Measurements from ENCODE around the gene IVD.

IVD gene

GRCh38 chr15:40443255-40443654 is 37.7 kb downstream of the IVD start:
- TF ChIP-seq CTCF (conservative IDR thresholded peaks at IDR 0.05) = no peak
- no peak for TF ChIP-seq ZFX (IDR thresholded peaks at IDR 0.05)
- no peak overlapping the region for H3K27ac ChIP-seq

DNA sequence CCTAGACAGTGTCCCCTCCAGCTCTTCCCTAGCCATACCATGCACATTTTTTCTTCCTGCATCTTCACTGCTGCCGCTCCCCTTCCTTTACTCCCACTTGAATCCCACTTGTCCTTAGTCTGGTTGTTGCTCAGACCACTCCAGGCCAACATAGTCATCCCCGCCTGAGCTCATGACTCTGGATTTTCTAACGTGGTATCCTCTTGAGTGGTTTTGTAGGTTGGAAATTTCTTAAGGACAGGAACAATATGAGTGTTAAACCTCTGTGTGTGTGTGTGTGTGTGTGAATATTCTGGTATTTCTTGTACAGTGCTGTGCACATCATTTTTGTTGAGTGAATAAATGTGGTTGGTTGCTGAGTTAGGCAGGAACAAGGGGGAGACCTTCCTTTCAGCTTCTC is 38.3 kb downstream of the IVD start:
- no peak overlapping the region for H3K27ac ChIP-seq
- TF ChIP-seq CTCF (conservative IDR thresholded peaks at IDR 0.05) (no peak), ZFX (IDR thresholded peaks at IDR 0.05) (no peak)

DNA sequence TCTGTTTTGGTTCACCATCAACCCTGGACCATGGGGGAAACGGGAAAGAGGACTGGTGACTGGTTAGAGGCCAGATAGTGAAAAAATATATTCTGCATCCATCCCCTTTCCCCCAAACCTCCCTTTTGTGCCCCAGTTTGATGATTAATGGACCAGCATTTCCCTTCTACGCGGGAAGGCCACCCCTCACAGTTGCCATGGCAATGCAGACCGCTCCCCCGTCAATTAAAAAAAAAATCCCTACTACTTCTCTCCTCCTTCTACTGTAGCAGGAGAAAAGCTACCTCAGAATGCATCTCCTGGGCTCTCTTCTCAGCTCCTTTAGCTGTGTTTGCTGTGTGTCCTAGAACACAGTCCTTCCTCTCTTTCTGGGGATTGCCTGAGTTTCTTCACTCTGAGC is 39.1 kb downstream of the IVD start:
- H3K27ac ChIP-seq = no peak overlapping the region
- no peak for TF ChIP-seq ZFX (IDR thresholded peaks at IDR 0.05)
- TF ChIP-seq CTCF (conservative IDR thresholded peaks at IDR 0.05) = no peak

DNA sequence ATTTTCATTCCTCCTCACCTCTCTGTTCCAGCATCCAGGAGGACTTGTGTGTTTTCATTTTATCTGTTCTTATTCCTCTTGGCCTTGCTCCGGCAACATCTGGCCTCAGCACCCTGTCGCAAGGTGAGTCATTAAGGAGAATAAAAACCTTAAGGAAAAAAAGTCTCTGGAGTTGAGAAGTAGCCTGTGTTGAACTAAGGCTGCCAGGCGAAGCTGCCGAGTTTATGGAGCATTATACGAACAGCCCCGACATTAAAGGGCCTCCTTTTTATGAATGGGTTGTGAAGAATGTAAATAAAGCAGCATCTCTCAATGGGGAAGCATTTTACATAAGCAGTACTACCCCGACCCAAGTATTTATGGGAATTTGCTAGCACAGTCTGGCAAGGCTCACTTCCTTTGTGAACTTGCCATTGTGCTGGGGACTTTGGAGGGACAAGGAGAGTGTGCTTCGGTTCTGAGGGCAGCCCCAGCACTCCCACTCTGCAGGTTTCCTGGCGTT is 39.9 kb downstream of the IVD start:
- TF ChIP-seq ZFX (IDR thresholded peaks at IDR 0.05) = no peak
- TF ChIP-seq CTCF (conservative IDR thresholded peaks at IDR 0.05) = no peak
- H3K27ac ChIP-seq = no peak overlapping the region

DNA sequence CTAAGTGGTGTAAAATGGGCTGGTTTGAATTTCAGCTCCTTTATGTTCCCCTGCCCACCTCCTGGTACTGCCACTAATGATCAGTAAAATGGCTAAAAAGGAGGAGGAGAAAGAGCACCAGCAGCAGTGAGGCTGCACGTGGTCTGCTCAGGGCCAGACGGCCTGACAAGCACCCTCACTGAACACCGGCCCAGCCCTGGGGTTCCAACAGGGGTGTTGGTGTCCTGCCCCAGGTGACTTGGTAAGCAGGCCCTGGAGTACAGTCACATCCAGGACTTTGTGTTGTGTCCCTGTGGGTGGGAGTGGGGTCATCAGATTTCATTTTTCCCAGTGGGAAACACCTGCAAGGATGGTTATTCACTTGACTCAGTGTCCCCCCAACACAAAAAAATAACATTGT is 40.5 kb downstream of the IVD start:
- no peak overlapping the region for H3K27ac ChIP-seq
- TF ChIP-seq CTCF (conservative IDR thresholded peaks at IDR 0.05) = no peak

GRCh38 chr15:40448354-40448753 is 42.8 kb downstream of the IVD start:
- TF ChIP-seq ZFX (IDR thresholded peaks at IDR 0.05) (no peak), CTCF (conservative IDR thresholded peaks at IDR 0.05) (no peak)
- no peak overlapping the region for H3K27ac ChIP-seq

DNA sequence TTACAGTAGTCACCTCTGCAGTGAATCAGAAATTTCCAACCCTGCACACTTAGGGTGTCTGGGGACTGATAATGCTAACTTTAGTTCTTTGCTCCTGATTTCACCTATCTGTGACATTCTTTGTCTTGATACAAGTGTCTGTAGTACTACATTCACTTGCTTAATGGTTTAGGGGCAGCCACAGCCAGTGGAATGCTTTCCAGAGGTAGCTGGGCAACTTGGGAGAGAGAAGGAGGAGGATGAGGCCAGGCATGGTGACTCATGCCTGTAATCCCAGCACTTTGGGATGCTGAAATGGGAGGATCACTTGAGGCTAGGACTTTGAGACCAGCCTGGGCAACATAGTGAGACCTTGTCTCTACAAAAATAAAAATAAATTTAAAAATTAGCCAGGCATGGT is 43.7 kb downstream of the IVD start:
- H3K27ac ChIP-seq = no peak overlapping the region
- no peak for TF ChIP-seq ZFX (IDR thresholded peaks at IDR 0.05)
- no peak for TF ChIP-seq CTCF (conservative IDR thresholded peaks at IDR 0.05)
